ENCODE results near the gene RPA1. TPM values are rescaled to one million over a fixed set of nuclear protein-coding genes. Genes with fewer than 3 reads are reported as not detected.

Gene RPA1
- total RNA-seq, 1 experiment from 2014 or later: 158 TPM

- TF ChIP-seq ZSCAN18 (CRISPR knock-in tag; IDR thresholded peaks at IDR 0.05) (no peak), NR3C1 (CRISPR knock-in tag; conservative IDR thresholded peaks at IDR 0.05; ENCODE audit: low read depth) (no peak)
Observed at GRCh38 chr17:1875597-1875996, 45.8 kb downstream of the RPA1 start (continued).

- POLR2A ChIA-PET: no interaction called here
- Mint-ChIP-seq H3K27me3 (ENCODE audit: low read depth) (no peaks in the 10 kb centered on the region), H3K9me3 (no peaks in the 10 kb centered on the region), H3K4me1 (no peaks in the 10 kb centered on the region), H3K27ac (no peak overlapping the region), H3K4me3 (no peak overlapping the region), H3K36me3 (peaks cover 73% of the 10 kb centered on the region)
- no peak for DNase-seq (ENCODE audit: low spot score)
- TF ChIP-seq ATF3 (CRISPR knock-in tag; conservative IDR thresholded peaks at IDR 0.05) (no peak), ZNF671 (CRISPR knock-in tag; IDR thresholded peaks at IDR 0.05) (no peak), CDX4 (CRISPR knock-in tag; IDR thresholded peaks at IDR 0.05; ENCODE audit: borderline replicate concordance) (no peak), GABPB1 (CRISPR knock-in tag; IDR thresholded peaks at IDR 0.05) (no peak), NFE2L1 (CRISPR knock-in tag; IDR thresholded peaks at IDR 0.05) (no peak), SMAD3 (CRISPR knock-in tag; IDR thresholded peaks at IDR 0.05; ENCODE audit: borderline replicate concordance) (no peak), ZNF416 (CRISPR knock-in tag; IDR thresholded peaks at IDR 0.05) (no peak), ZNF121 (CRISPR knock-in tag; IDR thresholded peaks at IDR 0.05) (no peak), RORB (CRISPR knock-in tag; IDR thresholded peaks at IDR 0.05) (no peak), NFATC4 (CRISPR knock-in tag; IDR thresholded peaks at IDR 0.05) (no peak), ZNF532 (CRISPR knock-in tag; IDR thresholded peaks at IDR 0.05; ENCODE audit: borderline replicate concordance) (no peak), PREB (CRISPR knock-in tag; IDR thresholded peaks at IDR 0.05; ENCODE audit: borderline replicate concordance) (no peak), NR1H2 (CRISPR knock-in tag; IDR thresholded peaks at IDR 0.05) (no peak), MYBL2 (CRISPR knock-in tag; IDR thresholded peaks at IDR 0.05) (no peak), CREB1 (CRISPR knock-in tag; IDR thresholded peaks at IDR 0.05) (no peak), IRF2 (CRISPR knock-in tag; IDR thresholded peaks at IDR 0.05; ENCODE audit: borderline replicate concordance, low read depth) (no peak), ZNF425 (CRISPR knock-in tag; conservative IDR thresholded peaks at IDR 0.05) (no peak)
- CTCF ChIA-PET: no interaction called here
- no peak for ATAC-seq
Observed at GRCh38 chr17:1878419-1879121, 48.8 kb downstream of the RPA1 start.

All from WTC11 (cell line).